GM10266 (cell line): ENCODE measurements around the gene PPDPF.
"Not testable (repeated sequence)": the region's sequence is repeated elsewhere in the genome, so short reads cannot be mapped to it uniquely, and the experiment has no call there.

Experiments used
- DNase-seq: peaks from one replicate; pipeline ENCODE4 v3.0.0; 2012; ENCODE audit errors: extremely low spot score
- CTCF ChIP-seq: IDR thresholded peaks from 2 replicates; pipeline ENCODE4 v1.5.1; 2012; ENCODE audit warnings: mild to moderate bottlenecking, low read depth; ENCODE audit not compliant: control insufficient read depth, insufficient read depth; ENCODE audit errors: missing control alignments

The PPDPF gene

GRCh38 chr20:63555661-63556381 lies 35.3 kb downstream of the PPDPF start:
- no peak for TF ChIP-seq CTCF
- no peak for DNase-seq

GRCh38 chr20:63556873-63557478 lies 36.4 kb downstream of the PPDPF start:
- no peak for TF ChIP-seq CTCF
- DNase-seq, result no peak

GRCh38 chr20:63557481-63557891 lies 36.9 kb downstream of the PPDPF start:
- DNase-seq, result no peak
- TF ChIP-seq CTCF, result no peak

- TF ChIP-seq CTCF, result no peak
- DNase-seq, result no peak
Observed at GRCh38 chr20:63558804-63559484, 38.4 kb downstream of the PPDPF start.

- not testable (repeated sequence) for DNase-seq
Observed at GRCh38 chr20:63559485-63560332, 39.1 kb downstream of the PPDPF start.

GRCh38 chr20:63560333-63560805 lies 39.8 kb downstream of the PPDPF start:
- no peak for TF ChIP-seq CTCF
- DNase-seq, result no peak

- DNase-seq, result no peak
- no peak for TF ChIP-seq CTCF
Observed at GRCh38 chr20:63560856-63561609, 40.5 kb downstream of the PPDPF start.
